ENCODE results near the gene DTHD1. TPM values are rescaled to one million over a fixed set of nuclear protein-coding genes. Genes with fewer than 3 reads are reported as not detected.
A peak's percentile ranks its signal among the peaks of the same experiment; 100 is the strongest.

The DTHD1 gene
- polyA plus RNA-seq, 3 donors, result not detected

- Histone ChIP-seq H3K27me3 (ENCODE audit: control insufficient read depth in 2 of 2, insufficient read depth in 2 of 2, low read length in 2 of 2) (no peaks in the 10 kb centered on the region), H3K4me3 (replicated peaks in 1 of 3; ENCODE audit: low read depth in 2 of 3, low read length in 3 of 3) (no peak overlapping the region), H3K79me2 (ENCODE audit: insufficient read depth, low read length) (no peaks in the 10 kb centered on the region), H3K36me3 (replicated peaks in 1 of 2; ENCODE audit: control insufficient read depth in 1 of 2, insufficient read depth in 2 of 2, low read length in 2 of 2) (no peaks in the 10 kb centered on the region), H3K4me2 (replicated peaks; ENCODE audit: extremely low read depth, low read length, poor library complexity, severe bottlenecking) (no peak overlapping the region), H3K4me1 (ENCODE audit: control insufficient read depth in 1 of 2, insufficient read depth in 2 of 2, low read length in 2 of 2) (peaks cover 69 to 87% of the 10 kb centered on the region in 2 donors), H4K20me1 (ENCODE audit: insufficient read depth, low read length) (no peaks in the 10 kb centered on the region), H3K9ac (ENCODE audit: insufficient read depth, low read length, poor library complexity, severe bottlenecking) (no peak overlapping the region), H2AFZ (ENCODE audit: insufficient read depth, low read depth, low read length, poor library complexity, severe bottlenecking) (no peak overlapping the region), H3K9me3 (replicated peaks in 1 of 2; ENCODE audit: control insufficient read depth in 1 of 2, insufficient read depth in 1 of 2, low read length in 2 of 2) (no peaks in the 10 kb centered on the region), H3K27ac (ENCODE audit: low read depth in 1 of 2, low read length in 2 of 2) (no peak overlapping the region)
- DNase-seq, result no peak
- no peak for TF ChIP-seq CTCF (IDR thresholded peaks at IDR 0.05)
- WGBS (ENCODE audit: insufficient coverage), result no CpG with 5 or more reads among the region's 2 CpGs
- peaks cover 0 to 2% (median 0%) of the 10 kb centered on the region in 7 donors for H3K9me3 Mint-ChIP-seq
- no peaks in the 10 kb centered on the region for H3K27me3 Mint-ChIP-seq (ENCODE audit: low read depth in 3 of 3)
- H3K27ac Mint-ChIP-seq, result no peak overlapping the region
- H3K4me3 Mint-ChIP-seq, result no peak overlapping the region
- H3K36me3 Mint-ChIP-seq, result peaks cover 0 to 2% of the 10 kb centered on the region in 2 donors
- H3K4me1 Mint-ChIP-seq, result peaks cover 78% of the 10 kb centered on the region
- intact Hi-C loops (cut with micrococcal nuclease), result no loop called here
Observed at GRCh38 chr4:36308150-36308549, 26.7 kb downstream of the DTHD1 start.

- Mint-ChIP-seq H3K27me3 (ENCODE audit: low read depth in 3 of 3) (no peaks in the 10 kb centered on the region), H3K27ac (peak overlapping the region; percentile 37 to 97 (median 91)), H3K36me3 (peaks cover 0 to 2% of the 10 kb centered on the region in 2 donors), H3K4me1 (peaks cover 72% of the 10 kb centered on the region), H3K4me3 (peak overlapping the region; percentile 2 to 88), H3K9me3 (peaks cover 0 to 2% (median 0%) of the 10 kb centered on the region in 7 donors)
- no peaks in the 10 kb centered on the region for H3K27me3 ChIP-seq (ENCODE audit: control insufficient read depth in 2 of 2, insufficient read depth in 2 of 2, low read length in 2 of 2)
- H2AFZ ChIP-seq (ENCODE audit: insufficient read depth, low read depth, low read length, poor library complexity, severe bottlenecking), result no peak overlapping the region
- DNase-seq, result no peak
- no peaks in the 10 kb centered on the region for H3K79me2 ChIP-seq (ENCODE audit: insufficient read depth, low read length)
- no peak for TF ChIP-seq CTCF (IDR thresholded peaks at IDR 0.05)
- no CpG with 5 or more reads among the region's 4 CpGs for WGBS (ENCODE audit: insufficient coverage)
- peak overlapping the region; percentile 81 to 82 for H3K27ac ChIP-seq (ENCODE audit: low read depth in 1 of 2, low read length in 2 of 2)
- peaks cover 64 to 80% of the 10 kb centered on the region in 2 donors for H3K4me1 ChIP-seq (ENCODE audit: control insufficient read depth in 1 of 2, insufficient read depth in 2 of 2, low read length in 2 of 2)
- intact Hi-C loops (cut with micrococcal nuclease), result no loop called here
- no peak overlapping the region for H3K9ac ChIP-seq (ENCODE audit: insufficient read depth, low read length, poor library complexity, severe bottlenecking)
- H3K36me3 ChIP-seq (replicated peaks in 1 of 2; ENCODE audit: control insufficient read depth in 1 of 2, insufficient read depth in 2 of 2, low read length in 2 of 2), result no peaks in the 10 kb centered on the region
- H3K9me3 ChIP-seq (replicated peaks in 1 of 2; ENCODE audit: control insufficient read depth in 1 of 2, insufficient read depth in 1 of 2, low read length in 2 of 2), result no peaks in the 10 kb centered on the region
- peak overlapping the region; percentile 72 for H3K4me2 ChIP-seq (replicated peaks; ENCODE audit: extremely low read depth, low read length, poor library complexity, severe bottlenecking)
- peak overlapping the region in 2 of 3 experiments; percentile 31 to 62 for H3K4me3 ChIP-seq (replicated peaks in 1 of 3; ENCODE audit: low read depth in 2 of 3, low read length in 3 of 3)
- H4K20me1 ChIP-seq (ENCODE audit: insufficient read depth, low read length), result no peaks in the 10 kb centered on the region
Observed at GRCh38 chr4:36310216-36310615, 28.8 kb downstream of the DTHD1 start.
